Measurements from ENCODE around the gene MORN4.
A peak's percentile ranks its signal among the peaks of the same experiment; 100 is the strongest.

The MORN4 gene

DNA sequence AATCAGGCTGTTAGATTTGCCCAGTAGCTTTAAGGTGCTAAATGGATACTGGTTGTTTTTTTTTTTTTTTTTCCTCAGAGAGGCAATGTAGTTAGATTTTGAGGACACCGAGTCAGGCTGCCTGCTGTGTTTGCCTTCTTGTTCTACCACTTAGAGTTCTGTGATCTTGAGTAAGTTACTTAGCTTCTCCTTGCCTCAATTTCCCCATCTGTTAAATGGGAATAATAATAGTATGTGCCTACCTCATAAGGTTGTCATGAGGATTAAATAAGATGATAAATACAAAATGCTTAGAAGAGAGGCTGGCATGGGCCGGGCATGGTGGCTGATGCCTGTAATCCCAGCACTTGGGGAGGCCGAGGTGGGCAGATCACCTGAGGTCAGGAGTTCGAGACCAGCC, 14.6 kb downstream of the MORN4 start:
- Histone ChIP-seq H3K36me3 (replicated peaks in 1 of 2; ENCODE audit: control insufficient read depth in 2 of 2, insufficient read depth in 2 of 2, low read length in 2 of 2) (peaks cover 9 to 40% of the 10 kb centered on the region in 2 donors), H3K4me2 (ENCODE audit: insufficient read depth, low read length, poor library complexity, severe bottlenecking) (no peak overlapping the region), H3K4ac (ENCODE audit: low read length) (no peak overlapping the region), H2AK5ac (ENCODE audit: low read depth, low read length) (no peak overlapping the region), H3K14ac (ENCODE audit: low read length) (no peak overlapping the region), H2BK5ac (ENCODE audit: low read length) (no peak overlapping the region), H2BK12ac (ENCODE audit: low read length) (no peak overlapping the region), H3K18ac (ENCODE audit: low read length) (no peak overlapping the region), H2BK15ac (ENCODE audit: low read length) (no peak overlapping the region), H2AFZ (ENCODE audit: low read length) (no peak overlapping the region), H3K23ac (ENCODE audit: low read depth, low read length, poor library complexity) (no peak overlapping the region), H4K91ac (ENCODE audit: low read depth, low read length, poor library complexity) (no peak overlapping the region), H2BK120ac (ENCODE audit: low read depth, low read length) (no peak overlapping the region), H3K27me3 (ENCODE audit: control insufficient read depth in 3 of 3, insufficient read depth in 3 of 3, low read depth in 1 of 3, low read length in 3 of 3) (no peaks in the 10 kb centered on the region), H3K4me1 (ENCODE audit: control insufficient read depth in 2 of 2, insufficient read depth in 1 of 2, low read depth in 1 of 2, low read length in 2 of 2) (no peaks in the 10 kb centered on the region), H3K9ac (ENCODE audit: low read depth, low read length, poor library complexity) (no peak overlapping the region), H3K27ac (replicated peaks; ENCODE audit: low read length) (no peak overlapping the region), H4K8ac (ENCODE audit: low read depth, low read length) (no peak overlapping the region), H3K79me1 (ENCODE audit: low read depth, low read length) (no peaks in the 10 kb centered on the region), H3K4me3 (ENCODE audit: low read length in 2 of 2) (no peak overlapping the region), H3K9me3 (replicated peaks in 1 of 2; ENCODE audit: control insufficient read depth in 2 of 2, insufficient read depth in 1 of 2, low read depth in 1 of 2, low read length in 2 of 2) (no peaks in the 10 kb centered on the region)
- no peak for DNase-seq (ENCODE audit: low spot score)
- no CpG with 5 or more reads among the region's 4 CpGs for WGBS, 2 donors (ENCODE audit: extremely low coverage in 2 of 2, insufficient read length in 2 of 2, insufficient replicate concordance in 1 of 2)

DNA sequence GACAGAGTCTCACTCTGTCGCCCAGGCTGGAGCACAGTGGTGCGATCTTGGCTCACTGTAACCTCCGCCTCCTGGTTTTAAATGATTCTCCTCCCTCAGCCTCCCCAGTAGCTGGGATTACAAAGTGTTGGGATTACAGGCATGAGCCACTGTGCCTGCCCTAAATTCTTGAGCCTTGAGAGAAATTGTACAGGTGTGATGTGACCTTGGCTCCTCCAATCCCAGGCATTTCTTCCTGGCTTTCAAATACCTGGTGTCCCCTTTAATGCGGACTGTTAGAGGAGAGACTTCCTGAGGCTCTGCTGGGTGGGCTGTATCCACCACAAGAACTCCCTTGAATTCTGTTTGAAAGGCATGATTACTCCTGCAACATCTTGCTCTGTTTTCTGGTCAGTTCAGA, 15.0 kb downstream of the MORN4 start:
- WGBS, 2 donors (ENCODE audit: extremely low coverage in 2 of 2, insufficient read length in 2 of 2, insufficient replicate concordance in 1 of 2), result no CpG with 5 or more reads among the region's 4 CpGs
- H3K27ac ChIP-seq (replicated peaks; ENCODE audit: low read length), result no peak overlapping the region
- H3K79me1 ChIP-seq (ENCODE audit: low read depth, low read length), result no peaks in the 10 kb centered on the region
- no peak overlapping the region for H2AK5ac ChIP-seq (ENCODE audit: low read depth, low read length)
- no peaks in the 10 kb centered on the region for H3K4me1 ChIP-seq (ENCODE audit: control insufficient read depth in 2 of 2, insufficient read depth in 1 of 2, low read depth in 1 of 2, low read length in 2 of 2)
- no peak for DNase-seq (ENCODE audit: low spot score)
- H2BK15ac ChIP-seq (ENCODE audit: low read length), result no peak overlapping the region
- no peak overlapping the region for H2BK120ac ChIP-seq (ENCODE audit: low read depth, low read length)
- peaks cover 9 to 42% of the 10 kb centered on the region in 2 donors for H3K36me3 ChIP-seq (replicated peaks in 1 of 2; ENCODE audit: control insufficient read depth in 2 of 2, insufficient read depth in 2 of 2, low read length in 2 of 2)
- H3K23ac ChIP-seq (ENCODE audit: low read depth, low read length, poor library complexity), result no peak overlapping the region
- no peak overlapping the region for H2BK12ac ChIP-seq (ENCODE audit: low read length)
- no peak overlapping the region for H3K14ac ChIP-seq (ENCODE audit: low read length)
- H3K4me2 ChIP-seq (ENCODE audit: insufficient read depth, low read length, poor library complexity, severe bottlenecking), result no peak overlapping the region
- H3K9ac ChIP-seq (ENCODE audit: low read depth, low read length, poor library complexity), result no peak overlapping the region
- no peak overlapping the region for H3K4ac ChIP-seq (ENCODE audit: low read length)
- H3K18ac ChIP-seq (ENCODE audit: low read length), result no peak overlapping the region
- H3K27me3 ChIP-seq (ENCODE audit: control insufficient read depth in 3 of 3, insufficient read depth in 3 of 3, low read depth in 1 of 3, low read length in 3 of 3), result no peaks in the 10 kb centered on the region
- no peaks in the 10 kb centered on the region for H3K9me3 ChIP-seq (replicated peaks in 1 of 2; ENCODE audit: control insufficient read depth in 2 of 2, insufficient read depth in 1 of 2, low read depth in 1 of 2, low read length in 2 of 2)
- no peak overlapping the region for H4K8ac ChIP-seq (ENCODE audit: low read depth, low read length)
- H3K4me3 ChIP-seq (ENCODE audit: low read length in 2 of 2), result no peak overlapping the region
- no peak overlapping the region for H4K91ac ChIP-seq (ENCODE audit: low read depth, low read length, poor library complexity)
- H2AFZ ChIP-seq (ENCODE audit: low read length), result no peak overlapping the region
- H2BK5ac ChIP-seq (ENCODE audit: low read length), result no peak overlapping the region

DNA sequence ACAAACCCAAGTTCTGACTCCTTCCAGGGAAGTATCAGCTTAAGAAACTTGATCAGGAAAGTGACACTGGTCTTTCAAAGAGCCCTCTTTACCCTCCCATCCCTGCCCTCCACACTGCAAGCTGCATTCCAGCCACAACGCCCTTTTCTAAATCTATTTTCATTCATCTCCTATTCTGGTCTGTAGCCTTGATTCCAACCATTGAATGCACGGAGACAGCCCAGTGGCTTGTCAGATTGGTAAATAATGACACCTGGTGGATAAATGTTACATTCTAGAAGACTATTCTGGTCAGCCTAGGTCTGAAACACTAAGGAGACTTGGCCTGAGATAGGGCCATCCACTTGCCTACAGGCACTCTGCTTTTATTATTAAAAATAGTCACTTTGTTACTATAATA, 20.9 kb downstream of the MORN4 start:
- H3K14ac ChIP-seq (ENCODE audit: low read length), result no peak overlapping the region
- no peak overlapping the region for H2AK5ac ChIP-seq (ENCODE audit: low read depth, low read length)
- H3K4ac ChIP-seq (ENCODE audit: low read length), result no peak overlapping the region
- H3K4me1 ChIP-seq (ENCODE audit: control insufficient read depth in 2 of 2, insufficient read depth in 1 of 2, low read depth in 1 of 2, low read length in 2 of 2), result peaks cover 0 to under 1% of the 10 kb centered on the region in 2 donors
- H4K91ac ChIP-seq (ENCODE audit: low read depth, low read length, poor library complexity), result no peak overlapping the region
- no peak overlapping the region for H2BK120ac ChIP-seq (ENCODE audit: low read depth, low read length)
- H2BK15ac ChIP-seq (ENCODE audit: low read length), result no peak overlapping the region
- H3K27ac ChIP-seq (replicated peaks; ENCODE audit: low read length), result no peak overlapping the region
- H2AFZ ChIP-seq (ENCODE audit: low read length), result no peak overlapping the region
- no peak overlapping the region for H3K9ac ChIP-seq (ENCODE audit: low read depth, low read length, poor library complexity)
- H3K9me3 ChIP-seq (replicated peaks in 1 of 2; ENCODE audit: control insufficient read depth in 2 of 2, insufficient read depth in 1 of 2, low read depth in 1 of 2, low read length in 2 of 2), result no peaks in the 10 kb centered on the region
- no peaks in the 10 kb centered on the region for H3K79me1 ChIP-seq (ENCODE audit: low read depth, low read length)
- no peaks in the 10 kb centered on the region for H3K27me3 ChIP-seq (ENCODE audit: control insufficient read depth in 3 of 3, insufficient read depth in 3 of 3, low read depth in 1 of 3, low read length in 3 of 3)
- H3K4me3 ChIP-seq (ENCODE audit: low read length in 2 of 2), result no peak overlapping the region
- H3K18ac ChIP-seq (ENCODE audit: low read length), result no peak overlapping the region
- no peak overlapping the region for H2BK5ac ChIP-seq (ENCODE audit: low read length)
- WGBS, 2 donors (ENCODE audit: extremely low coverage in 2 of 2, insufficient read length in 2 of 2, insufficient replicate concordance in 1 of 2), result no CpG with 5 or more reads among the region's 2 CpGs
- no peak overlapping the region for H3K4me2 ChIP-seq (ENCODE audit: insufficient read depth, low read length, poor library complexity, severe bottlenecking)
- no peak overlapping the region for H4K8ac ChIP-seq (ENCODE audit: low read depth, low read length)
- no peak overlapping the region for H2BK12ac ChIP-seq (ENCODE audit: low read length)
- no peak overlapping the region for H3K23ac ChIP-seq (ENCODE audit: low read depth, low read length, poor library complexity)
- no peak for DNase-seq (ENCODE audit: low spot score)
- H3K36me3 ChIP-seq (replicated peaks in 1 of 2; ENCODE audit: control insufficient read depth in 2 of 2, insufficient read depth in 2 of 2, low read length in 2 of 2), result peaks cover 7 to 35% of the 10 kb centered on the region in 2 donors

GRCh38 chr10:97611473-97611872, 21.8 kb downstream of the MORN4 start:
- Histone ChIP-seq H2BK120ac (ENCODE audit: low read depth, low read length) (no peak overlapping the region), H3K4me3 (ENCODE audit: low read length in 2 of 2) (no peak overlapping the region), H2BK5ac (ENCODE audit: low read length) (no peak overlapping the region), H3K18ac (ENCODE audit: low read length) (peak overlapping the region; percentile 30), H3K79me1 (ENCODE audit: low read depth, low read length) (no peaks in the 10 kb centered on the region), H3K4me2 (ENCODE audit: insufficient read depth, low read length, poor library complexity, severe bottlenecking) (no peak overlapping the region), H3K27ac (replicated peaks; ENCODE audit: low read length) (no peak overlapping the region), H3K4ac (ENCODE audit: low read length) (no peak overlapping the region), H3K23ac (ENCODE audit: low read depth, low read length, poor library complexity) (no peak overlapping the region), H2AK5ac (ENCODE audit: low read depth, low read length) (no peak overlapping the region), H3K14ac (ENCODE audit: low read length) (peak overlapping the region; percentile 5), H3K27me3 (ENCODE audit: control insufficient read depth in 3 of 3, insufficient read depth in 3 of 3, low read depth in 1 of 3, low read length in 3 of 3) (no peaks in the 10 kb centered on the region), H2AFZ (ENCODE audit: low read length) (no peak overlapping the region), H2BK12ac (ENCODE audit: low read length) (no peak overlapping the region), H3K36me3 (replicated peaks in 1 of 2; ENCODE audit: control insufficient read depth in 2 of 2, insufficient read depth in 2 of 2, low read length in 2 of 2) (peaks cover 7 to 25% of the 10 kb centered on the region in 2 donors), H3K9me3 (replicated peaks in 1 of 2; ENCODE audit: control insufficient read depth in 2 of 2, insufficient read depth in 1 of 2, low read depth in 1 of 2, low read length in 2 of 2) (no peaks in the 10 kb centered on the region), H3K9ac (ENCODE audit: low read depth, low read length, poor library complexity) (peak overlapping the region; percentile 53), H2BK15ac (ENCODE audit: low read length) (no peak overlapping the region), H3K4me1 (ENCODE audit: control insufficient read depth in 2 of 2, insufficient read depth in 1 of 2, low read depth in 1 of 2, low read length in 2 of 2) (peaks cover 1 to 10% of the 10 kb centered on the region in 2 donors), H4K8ac (ENCODE audit: low read depth, low read length) (no peak overlapping the region), H4K91ac (ENCODE audit: low read depth, low read length, poor library complexity) (no peak overlapping the region)
- no peak for DNase-seq (ENCODE audit: low spot score)
- no CpG with 5 or more reads among the region's 12 CpGs for WGBS, 2 donors (ENCODE audit: extremely low coverage in 2 of 2, insufficient read length in 2 of 2, insufficient replicate concordance in 1 of 2)

Measured in neuronal stem cell (in vitro differentiated cells).